AG09319 (cell line): ENCODE data around the gene EXOC3.
A peak's percentile ranks its signal among the peaks of the same experiment; 100 is the strongest.

Experiments
- DNase-seq: peaks from one replicate; pipeline ENCODE4 v3.0.0-alpha.2; 2010; ENCODE audit warnings: low read depth; ENCODE audit errors: extremely low read depth
- TF ChIP-seq, protein P1 (sequence below): IDR thresholded peaks from 2 replicates; pipeline ENCODE4 v1.5.1; 2011; ENCODE audit warnings: low read depth, mild to moderate bottlenecking, inconsistent platforms, low read length, moderate library complexity

Gene EXOC3

DNA sequence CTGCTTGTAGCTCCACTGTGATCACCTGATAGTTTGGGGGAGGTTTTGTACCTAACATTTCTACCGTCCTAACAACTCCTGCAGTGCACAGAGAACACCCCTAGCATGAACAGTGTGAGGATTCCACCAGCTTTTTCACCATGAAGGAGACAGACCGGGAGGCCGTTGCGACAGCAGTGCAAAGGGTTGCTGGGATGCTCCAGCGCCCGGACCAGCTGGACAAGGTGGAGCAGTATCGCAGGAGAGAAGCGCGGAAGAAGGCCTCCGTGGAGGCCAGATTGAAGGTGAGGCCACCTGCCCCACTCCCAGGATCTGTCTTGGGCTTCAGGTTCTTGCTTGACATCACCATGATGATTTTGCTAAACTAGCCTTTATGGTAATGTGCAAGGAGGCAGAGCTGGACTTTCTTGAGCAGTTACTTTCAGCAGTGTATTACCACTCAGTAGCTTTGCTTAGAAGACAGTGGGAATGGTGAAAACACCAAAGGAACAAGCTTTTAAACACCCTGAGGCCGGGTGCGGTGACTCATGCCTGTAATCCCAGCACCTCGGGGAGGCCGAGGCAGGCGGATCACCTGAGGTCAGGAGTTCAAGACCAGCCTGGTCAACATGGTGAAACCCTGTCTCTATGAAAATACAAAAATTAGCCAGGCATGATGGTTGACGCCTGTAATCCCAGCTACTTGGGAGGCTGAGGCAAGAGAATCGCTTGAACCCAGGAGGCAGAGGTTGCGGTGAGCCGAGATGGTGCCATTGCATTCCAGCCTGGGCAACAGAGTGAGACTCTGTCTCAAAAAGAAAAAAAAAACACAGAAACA is 3.3 kb downstream of the EXOC3 start:
- DNase-seq, result no peak
- TF ChIP-seq, protein P1, sequence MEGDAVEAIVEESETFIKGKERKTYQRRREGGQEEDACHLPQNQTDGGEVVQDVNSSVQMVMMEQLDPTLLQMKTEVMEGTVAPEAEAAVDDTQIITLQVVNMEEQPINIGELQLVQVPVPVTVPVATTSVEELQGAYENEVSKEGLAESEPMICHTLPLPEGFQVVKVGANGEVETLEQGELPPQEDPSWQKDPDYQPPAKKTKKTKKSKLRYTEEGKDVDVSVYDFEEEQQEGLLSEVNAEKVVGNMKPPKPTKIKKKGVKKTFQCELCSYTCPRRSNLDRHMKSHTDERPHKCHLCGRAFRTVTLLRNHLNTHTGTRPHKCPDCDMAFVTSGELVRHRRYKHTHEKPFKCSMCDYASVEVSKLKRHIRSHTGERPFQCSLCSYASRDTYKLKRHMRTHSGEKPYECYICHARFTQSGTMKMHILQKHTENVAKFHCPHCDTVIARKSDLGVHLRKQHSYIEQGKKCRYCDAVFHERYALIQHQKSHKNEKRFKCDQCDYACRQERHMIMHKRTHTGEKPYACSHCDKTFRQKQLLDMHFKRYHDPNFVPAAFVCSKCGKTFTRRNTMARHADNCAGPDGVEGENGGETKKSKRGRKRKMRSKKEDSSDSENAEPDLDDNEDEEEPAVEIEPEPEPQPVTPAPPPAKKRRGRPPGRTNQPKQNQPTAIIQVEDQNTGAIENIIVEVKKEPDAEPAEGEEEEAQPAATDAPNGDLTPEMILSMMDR, result no peak

DNA sequence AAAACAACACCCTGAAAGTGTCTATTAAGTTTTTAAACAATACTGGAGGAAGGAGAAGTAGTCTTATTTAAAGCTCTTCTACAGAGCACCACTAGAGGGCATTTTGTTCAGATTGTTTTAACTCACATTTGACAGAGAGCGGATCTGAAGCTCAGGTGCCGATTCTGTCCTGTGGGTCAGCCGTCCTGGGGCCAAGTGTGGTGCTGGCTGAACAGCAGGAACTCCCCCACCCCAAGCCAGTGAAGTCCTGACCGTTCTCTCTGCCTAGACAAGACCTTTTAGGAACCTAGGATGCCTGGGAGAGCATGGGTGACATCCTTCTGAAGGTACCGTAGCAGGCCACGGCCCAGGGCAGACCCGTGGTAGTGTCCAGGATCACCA is 3.9 kb downstream of the EXOC3 start:
- TF ChIP-seq, protein P1, result peak; percentile 60
- DNase-seq, result no peak

DNA sequence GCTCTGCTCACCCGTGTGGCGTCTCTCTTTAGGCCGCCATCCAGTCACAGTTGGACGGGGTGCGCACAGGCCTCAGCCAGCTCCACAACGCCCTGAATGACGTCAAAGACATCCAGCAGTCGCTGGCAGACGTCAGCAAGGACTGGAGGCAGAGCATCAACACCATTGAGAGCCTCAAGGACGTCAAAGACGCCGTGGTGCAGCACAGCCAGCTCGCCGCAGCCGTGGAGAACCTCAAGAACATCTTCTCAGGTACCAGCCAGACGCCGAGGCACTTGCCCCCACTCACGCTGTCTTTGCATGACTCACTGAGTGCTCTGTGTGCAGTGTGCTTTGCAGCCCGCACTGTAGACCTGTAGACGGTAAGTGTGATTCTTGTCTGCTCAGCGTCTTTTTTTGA is 4.5 kb downstream of the EXOC3 start:
- no peak for DNase-seq

DNA sequence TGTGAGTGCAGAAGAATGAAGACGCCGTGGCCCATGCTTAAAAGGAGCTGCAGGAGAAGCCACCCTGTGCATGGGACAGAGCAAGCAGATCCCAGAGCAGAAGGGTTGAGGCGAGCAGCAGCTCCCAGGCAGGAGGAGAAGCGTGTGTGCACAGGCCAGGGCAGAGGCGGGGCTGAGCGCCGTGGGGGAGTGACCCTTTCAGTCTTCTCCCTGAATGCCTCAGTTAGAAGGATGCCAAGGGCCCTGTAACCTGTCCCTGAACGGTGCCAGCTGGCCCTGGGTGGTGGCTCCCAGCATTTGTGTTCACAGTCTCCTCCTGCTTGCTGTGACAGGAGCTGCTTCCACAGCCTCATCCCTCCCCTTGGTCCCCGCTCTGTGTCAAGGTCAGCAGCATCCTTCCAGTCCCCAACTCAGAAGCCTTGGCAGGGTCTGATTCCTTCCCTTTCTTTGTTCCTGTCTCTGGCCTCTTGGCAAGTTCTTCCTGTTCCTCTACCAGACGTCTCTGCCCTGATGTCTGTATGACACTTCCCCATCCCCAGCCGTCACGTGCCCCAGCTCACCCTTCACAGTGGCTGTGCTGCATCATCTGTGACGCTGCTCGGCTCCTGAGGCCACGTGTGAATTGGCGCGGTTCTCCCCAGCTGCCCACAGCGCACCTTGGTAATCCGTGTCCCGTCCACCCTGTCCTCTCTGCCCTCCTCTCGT is 5.2 kb downstream of the EXOC3 start:
- TF ChIP-seq, protein P1, result no peak
- DNase-seq, result no peak

More for the DNA sequence above, 4.5 kb downstream of the EXOC3 start:
- TF ChIP-seq, protein P1, result no peak

DNA sequence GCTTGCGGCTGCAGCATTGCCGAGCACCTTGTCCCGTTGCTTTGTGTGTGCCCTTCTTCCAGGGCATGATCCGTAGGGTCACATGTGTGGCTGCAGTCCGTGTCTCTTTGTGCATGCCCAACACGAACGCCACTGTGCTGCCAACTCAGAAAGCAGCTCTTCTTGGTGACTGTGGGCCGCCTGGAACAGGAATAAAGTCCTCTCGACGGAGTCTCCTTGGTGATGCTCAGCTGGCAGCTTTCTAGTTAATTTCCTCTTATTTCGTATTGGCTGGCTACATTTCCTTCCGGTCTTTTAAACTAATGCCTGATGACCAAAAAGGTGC is 5.8 kb downstream of the EXOC3 start:
- TF ChIP-seq, protein P1, result no peak
- DNase-seq, result no peak

DNA sequence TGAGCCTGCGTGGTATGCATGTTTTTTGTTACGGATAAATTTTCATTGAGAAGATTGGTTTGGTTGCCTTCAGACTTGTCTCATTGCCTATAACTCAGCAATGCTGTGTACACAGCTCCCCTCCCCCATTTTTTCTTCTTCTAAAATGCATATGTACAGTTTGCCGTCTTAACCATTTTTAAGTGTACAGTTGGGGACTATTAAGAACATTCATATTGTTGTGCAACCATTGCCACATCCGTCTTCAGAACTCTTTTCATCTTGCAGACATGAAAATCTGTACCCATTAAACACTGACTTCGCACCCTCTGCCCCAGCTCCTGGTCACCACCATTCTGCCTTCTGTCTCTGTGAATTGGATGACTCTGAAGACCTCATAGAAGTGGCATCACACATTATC is 6.2 kb downstream of the EXOC3 start:
- TF ChIP-seq, protein P1, result no peak

More for the DNA sequence above, 6.2 kb downstream of the EXOC3 start:
- DNase-seq, result no peak
